Endothelial cell of umbilical vein (primary cell): ENCODE data around the gene CHP1. TPM values are rescaled to one million over a fixed set of nuclear protein-coding genes. Genes with fewer than 3 reads are reported as not detected.

Source experiments
- BruUV-seq: library from RNA; stranded (reverse); fragments of 400-500 nt; replicated peaks from 2 replicates; lab custom pipeline; 2021; lab: Mats Ljungman, UMichigan
- CTCF ChIA-PET: fragments of 300-600, 350-600 bp; sonication (Branson Sonifier 250); formaldehyde crosslinking; loops from one replicate; lab custom pipeline; 2021; ENCODE audit warnings: antibody characterized with exemption, inconsistent platforms; lab: Charles Lee
- POLR2A ChIA-PET: fragments of 300-600, 350-600 bp; sonication (Branson Sonifier 250); formaldehyde crosslinking; loops from one replicate; lab custom pipeline; 2021; ENCODE audit warnings: antibody characterized with exemption, inconsistent platforms; lab: Charles Lee
- DNase-seq: peaks from one replicate; pipeline ENCODE4 v3.0.0-alpha.2; 2011; ENCODE audit warnings: low read depth, low spot score
- FAIRE-seq: peaks from 2 replicates; lab custom pipeline; 2011; peaks lifted over from hg19 to GRCh38; lab: Jason Lieb, UNC
- H2AFZ ChIP-seq: 2 replicates; pipeline ENCODE4 v1.6.0; 2012; ENCODE audit warnings: low read depth, low read length, control low read depth, inconsistent platforms
- H3K27ac ChIP-seq: 2 replicates; pipeline ENCODE4 v1.5.1; 2011; ENCODE audit warnings: low read depth, mild to moderate bottlenecking, control low read depth, low read length, moderate library complexity; ENCODE audit not compliant: insufficient read depth
- H3K27me3 ChIP-seq, 2 experiments: 2 replicates each; pipeline versions ENCODE4 v1.6.0 to v1.6.1; 2011; ENCODE audit warnings: low read length in 2 of 2, mixed read lengths in 1 of 2; ENCODE audit not compliant: control insufficient read depth in 2 of 2, insufficient read depth in 2 of 2
- H3K36me3 ChIP-seq, 2 experiments: 2 replicates in 1 of 2; 3 replicates in 1 of 2; pipeline ENCODE4 v1.5.1; 2011; ENCODE audit warnings: low read length in 2 of 2, mild to moderate bottlenecking in 1 of 2, moderate library complexity in 1 of 2; ENCODE audit not compliant: control insufficient read depth in 2 of 2, insufficient read depth in 2 of 2; ENCODE audit errors: extremely low read depth in 1 of 2
- H3K4me1 ChIP-seq: 3 replicates; pipeline ENCODE4 v1.5.1; 2011; ENCODE audit warnings: mild to moderate bottlenecking, low read length; ENCODE audit not compliant: control insufficient read depth, insufficient read depth; ENCODE audit errors: extremely low read depth
- H3K4me2 ChIP-seq: 2 replicates; pipeline ENCODE4 v1.6.1; 2011; ENCODE audit warnings: low read length, control low read depth, mixed read lengths; ENCODE audit not compliant: insufficient read depth
- H3K4me3 ChIP-seq, 3 experiments: fragments of 200-600 bp in 1 of 3; sonication (generic), shearing (Covaris generic) in 1 of 3; replicated peaks in 1 of 3; 2 replicates each; pipeline ENCODE4 v1.5.1; 2011 to 2016; ENCODE audit warnings: control low read depth in 3 of 3, low read length in 3 of 3, mild to moderate bottlenecking in 2 of 3, inconsistent platforms in 1 of 3, low read depth in 1 of 3, moderate library complexity in 1 of 3; ENCODE audit not compliant: insufficient read depth in 1 of 3
- H3K79me2 ChIP-seq: 2 replicates; pipeline ENCODE4 v1.6.0; 2012; ENCODE audit warnings: low read length, inconsistent platforms; ENCODE audit not compliant: control insufficient read depth, insufficient read depth
- H3K9ac ChIP-seq: replicated peaks from 2 replicates; pipeline ENCODE3; 2011; ENCODE audit warnings: low read length, control low read depth; ENCODE audit not compliant: insufficient read depth; ENCODE audit errors: extremely low read depth
- H3K9me1 ChIP-seq: replicated peaks from 3 replicates; pipeline ENCODE4 v1.6.0; 2011; ENCODE audit warnings: mild to moderate bottlenecking, low read length; ENCODE audit not compliant: control insufficient read depth, insufficient read depth; ENCODE audit errors: extremely low read depth
- H3K9me3 ChIP-seq: replicated peaks from 2 replicates; pipeline ENCODE4 v1.5.1; 2012; ENCODE audit warnings: low read length, inconsistent platforms; ENCODE audit not compliant: control insufficient read depth, insufficient read depth
- H4K20me1 ChIP-seq: replicated peaks from 2 replicates; pipeline ENCODE3; 2011; ENCODE audit warnings: mild to moderate bottlenecking, low read length; ENCODE audit not compliant: control insufficient read depth, insufficient read depth; ENCODE audit errors: extremely low read depth
- EZH2 ChIP-seq: IDR thresholded peaks from 2 replicates; pipeline ENCODE4 v1.6.1; 2012; ENCODE audit warnings: borderline replicate concordance, low read depth, mild to moderate bottlenecking, moderate library complexity, low read length, inconsistent platforms; ENCODE audit not compliant: severe bottlenecking
- FOS ChIP-seq: IDR thresholded peaks from 2 replicates; pipeline ENCODE4 v1.6.1; 2011; ENCODE audit warnings: mild to moderate bottlenecking, low read length, moderate library complexity, borderline replicate concordance; ENCODE audit not compliant: insufficient read depth
- GATA2 ChIP-seq: IDR thresholded peaks from 2 replicates; pipeline ENCODE4 v1.7.0; 2011; ENCODE audit warnings: low read depth, mild to moderate bottlenecking, moderate library complexity, mixed read lengths, low read length; ENCODE audit not compliant: insufficient read length, insufficient read depth
- JUN ChIP-seq: IDR thresholded peaks from 2 replicates; pipeline ENCODE4 v1.6.1; 2011; ENCODE audit warnings: borderline replicate concordance, low read depth; ENCODE audit not compliant: insufficient read length, insufficient read depth
- MYC ChIP-seq: IDR thresholded peaks from one replicate; pipeline ENCODE4 v1.6.1; 2011; ENCODE audit warnings: mild to moderate bottlenecking, low read depth, low read length
- POLR2A ChIP-seq: IDR thresholded peaks from 2 replicates; pipeline ENCODE4 v1.6.1; 2012; ENCODE audit warnings: low read depth, mild to moderate bottlenecking, control low read depth, low read length
- POLR2AphosphoS5 ChIP-seq: IDR thresholded peaks from 2 replicates; pipeline ENCODE4 v1.6.1; 2012; ENCODE audit warnings: low read depth, mild to moderate bottlenecking, control low read depth, low read length, moderate library complexity; ENCODE audit not compliant: insufficient read depth
- dilution Hi-C: fragments of 300-500 bp; cut with MboI; formaldehyde crosslinking; loops from one replicate; pipeline ENCODE4 v1.15.0; 2019; ENCODE audit warnings: low sequenced_read_pairs; ENCODE audit not compliant: extremely low pct_ligation_motif_present
- intact Hi-C: fragments of 100-400 bp; cut with micrococcal nuclease; formaldehyde crosslinking; loops from one replicate; pipeline ENCODE4 v1.10.0; 2022
- polyA plus RNA-seq, 4 experiments: library from polyadenylated mRNA; depleted of rRNA in 3 of 4; stranded (reverse) in 3 of 4; unstranded in 1 of 4; fragments of >200 nt; gene quantifications; 2 replicates each; pipeline versions ENCODE4 v1.2.1 to v1.2.3, GENCODE V29; 2011 to 2012; ENCODE audit warnings: missing spikeins in 1 of 4
- total RNA-seq: library from RNA; stranded (reverse); gene quantifications from 2 replicates; pipeline ENCODE4 v1.2.3, GENCODE V29; 2021
- TF ChIP-seq, protein P1 (sequence below), 2 donors: IDR thresholded peaks; 1 replicate in 1 of 2; 2 replicates in 1 of 2; pipeline ENCODE4 v1.5.1; 2011; ENCODE audit warnings: low read length in 2 of 2, mild to moderate bottlenecking in 2 of 2, moderate library complexity in 2 of 2, control low read depth in 1 of 2, inconsistent platforms in 1 of 2, low read depth in 1 of 2; ENCODE audit not compliant: insufficient read depth in 1 of 2; ENCODE audit errors: extremely low read depth in 1 of 2
- TF ChIP-seq, protein P2 (sequence below): IDR thresholded peaks from 2 replicates; pipeline ENCODE4 v1.6.1; 2011; ENCODE audit not compliant: insufficient read depth, insufficient read length

The CHP1 gene
- total and polyA plus RNA-seq, 2 donors (not counting 3 experiments of a cell fraction or from before 2014, with no cell fraction given): 49.1 to 96.2 TPM

DNA sequence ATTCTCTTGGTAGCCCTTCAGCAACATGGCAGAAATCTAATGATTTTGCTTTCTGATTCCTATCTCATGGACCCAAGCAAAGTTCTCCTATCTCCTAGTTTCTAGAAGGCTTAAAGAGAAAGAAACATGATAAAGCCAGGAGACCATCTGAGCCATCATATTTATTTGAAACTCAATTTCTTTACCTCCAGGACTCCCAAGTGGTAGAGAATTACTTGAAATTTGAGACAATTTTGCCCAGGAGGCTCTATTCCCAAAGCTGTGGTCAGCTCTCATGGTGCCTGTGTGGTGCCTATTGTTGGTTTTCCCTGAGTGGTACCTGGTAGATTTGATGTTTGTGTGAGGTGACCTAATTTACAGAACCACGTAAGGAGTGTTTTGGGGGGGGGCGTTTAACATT lies 38.8 kb downstream of the CHP1 start:
- DNase-seq (no peak), FAIRE-seq (no peak)
- Histone ChIP-seq H3K9me3 (no peaks in the 10 kb centered on the region), H3K27me3 (no peaks in the 10 kb centered on the region), H3K79me2 (no peaks in the 10 kb centered on the region), H3K36me3 (peaks cover 2 to 6% of the 10 kb centered on the region in 2 experiments), H3K4me3 (no peak overlapping the region), H2AFZ (no peak overlapping the region), H3K4me2 (no peak overlapping the region), H3K4me1 (no peaks in the 10 kb centered on the region), H3K9ac (no peak overlapping the region), H3K9me1 (no peaks in the 10 kb centered on the region), H4K20me1 (no peaks in the 10 kb centered on the region), H3K27ac (no peak overlapping the region)
- intact Hi-C loops: no loop called here
- CTCF ChIA-PET: no interaction called here
- no peak for TF ChIP-seq POLR2AphosphoS5
- TF ChIP-seq JUN: no peak
- no peak for TF ChIP-seq MYC
- TF ChIP-seq, protein P1, sequence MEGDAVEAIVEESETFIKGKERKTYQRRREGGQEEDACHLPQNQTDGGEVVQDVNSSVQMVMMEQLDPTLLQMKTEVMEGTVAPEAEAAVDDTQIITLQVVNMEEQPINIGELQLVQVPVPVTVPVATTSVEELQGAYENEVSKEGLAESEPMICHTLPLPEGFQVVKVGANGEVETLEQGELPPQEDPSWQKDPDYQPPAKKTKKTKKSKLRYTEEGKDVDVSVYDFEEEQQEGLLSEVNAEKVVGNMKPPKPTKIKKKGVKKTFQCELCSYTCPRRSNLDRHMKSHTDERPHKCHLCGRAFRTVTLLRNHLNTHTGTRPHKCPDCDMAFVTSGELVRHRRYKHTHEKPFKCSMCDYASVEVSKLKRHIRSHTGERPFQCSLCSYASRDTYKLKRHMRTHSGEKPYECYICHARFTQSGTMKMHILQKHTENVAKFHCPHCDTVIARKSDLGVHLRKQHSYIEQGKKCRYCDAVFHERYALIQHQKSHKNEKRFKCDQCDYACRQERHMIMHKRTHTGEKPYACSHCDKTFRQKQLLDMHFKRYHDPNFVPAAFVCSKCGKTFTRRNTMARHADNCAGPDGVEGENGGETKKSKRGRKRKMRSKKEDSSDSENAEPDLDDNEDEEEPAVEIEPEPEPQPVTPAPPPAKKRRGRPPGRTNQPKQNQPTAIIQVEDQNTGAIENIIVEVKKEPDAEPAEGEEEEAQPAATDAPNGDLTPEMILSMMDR (IDR thresholded peaks at IDR 0.05; ENCODE audit: extremely low read depth in 1 of 2, insufficient read depth in 1 of 2, low read depth in 1 of 2, low read length in 2 of 2): no peak
- TF ChIP-seq GATA2: no peak
- TF ChIP-seq EZH2: no peak
- no peak for TF ChIP-seq FOS
- TF ChIP-seq POLR2A: no peak
- TF ChIP-seq, protein P2, sequence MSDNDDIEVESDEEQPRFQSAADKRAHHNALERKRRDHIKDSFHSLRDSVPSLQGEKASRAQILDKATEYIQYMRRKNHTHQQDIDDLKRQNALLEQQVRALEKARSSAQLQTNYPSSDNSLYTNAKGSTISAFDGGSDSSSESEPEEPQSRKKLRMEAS: no peak
- BruUV-seq: no TSS peak
- POLR2A ChIA-PET: no interaction called here
- dilution Hi-C loops: no loop called here
